ENCODE results near the gene VPREB3.

DNA sequence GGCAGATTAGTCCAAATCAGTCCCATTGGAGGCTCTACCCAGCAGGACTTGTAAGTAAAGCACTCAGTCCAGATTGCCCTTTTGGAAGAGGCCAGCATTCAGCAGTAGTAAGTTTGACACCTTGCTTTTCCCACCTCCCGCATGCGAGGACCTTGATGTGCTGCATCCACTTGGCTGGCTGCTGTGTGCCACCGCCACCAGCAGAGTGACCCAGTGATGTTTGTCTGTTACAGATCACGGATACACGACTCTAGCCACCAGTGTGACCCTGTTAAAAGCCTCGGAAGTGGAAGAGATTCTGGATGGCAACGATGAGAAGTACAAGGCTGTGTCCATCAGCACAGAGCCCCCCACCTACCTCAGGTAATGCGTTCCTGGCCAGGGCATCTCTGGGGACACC lies 39.1 kb upstream of the VPREB3 start:
- TF ChIP-seq, protein P1, sequence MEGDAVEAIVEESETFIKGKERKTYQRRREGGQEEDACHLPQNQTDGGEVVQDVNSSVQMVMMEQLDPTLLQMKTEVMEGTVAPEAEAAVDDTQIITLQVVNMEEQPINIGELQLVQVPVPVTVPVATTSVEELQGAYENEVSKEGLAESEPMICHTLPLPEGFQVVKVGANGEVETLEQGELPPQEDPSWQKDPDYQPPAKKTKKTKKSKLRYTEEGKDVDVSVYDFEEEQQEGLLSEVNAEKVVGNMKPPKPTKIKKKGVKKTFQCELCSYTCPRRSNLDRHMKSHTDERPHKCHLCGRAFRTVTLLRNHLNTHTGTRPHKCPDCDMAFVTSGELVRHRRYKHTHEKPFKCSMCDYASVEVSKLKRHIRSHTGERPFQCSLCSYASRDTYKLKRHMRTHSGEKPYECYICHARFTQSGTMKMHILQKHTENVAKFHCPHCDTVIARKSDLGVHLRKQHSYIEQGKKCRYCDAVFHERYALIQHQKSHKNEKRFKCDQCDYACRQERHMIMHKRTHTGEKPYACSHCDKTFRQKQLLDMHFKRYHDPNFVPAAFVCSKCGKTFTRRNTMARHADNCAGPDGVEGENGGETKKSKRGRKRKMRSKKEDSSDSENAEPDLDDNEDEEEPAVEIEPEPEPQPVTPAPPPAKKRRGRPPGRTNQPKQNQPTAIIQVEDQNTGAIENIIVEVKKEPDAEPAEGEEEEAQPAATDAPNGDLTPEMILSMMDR (conservative IDR thresholded peaks at IDR 0.05), result no peak
- no peak for TF ChIP-seq ZFX (IDR thresholded peaks at IDR 0.05)
